HG02943 (cell line): Measurements from ENCODE around the gene IFT43.

Experiments
- ATAC-seq: cut with Tn5 transposase; IDR thresholded peaks from one replicate; pipeline ENCODE4 v1.9.1; 2021; ENCODE audit warnings: mild to moderate bottlenecking, low read depth, moderate library complexity; ENCODE audit not compliant: unreplicated experiment

IFT43 gene

GRCh38 chr14:76067536-76067935 is 82.0 kb downstream of the IFT43 start:
- ATAC-seq = no peak

GRCh38 chr14:76073717-76074116 is 88.2 kb downstream of the IFT43 start:
- ATAC-seq = no peak

DNA sequence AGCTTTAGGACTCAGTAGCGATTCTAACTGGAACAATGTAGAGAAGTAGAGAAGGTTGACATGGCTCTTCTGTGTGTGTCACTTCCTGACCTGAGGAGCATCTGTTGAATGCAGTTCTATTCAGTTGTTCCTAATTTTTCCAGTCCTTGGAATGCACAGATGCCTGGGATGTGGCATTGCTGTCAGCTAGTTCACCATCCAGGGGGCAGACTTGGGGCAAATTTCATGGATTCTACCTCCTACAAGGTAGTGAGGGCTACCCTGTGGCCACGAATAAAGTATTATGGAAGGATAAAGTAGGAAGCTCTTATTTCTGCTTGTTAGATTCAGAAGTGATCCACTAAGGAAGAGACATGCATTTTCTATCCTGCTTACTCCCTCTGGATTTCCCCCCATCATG is 91.8 kb downstream of the IFT43 start:
- no peak for ATAC-seq

DNA sequence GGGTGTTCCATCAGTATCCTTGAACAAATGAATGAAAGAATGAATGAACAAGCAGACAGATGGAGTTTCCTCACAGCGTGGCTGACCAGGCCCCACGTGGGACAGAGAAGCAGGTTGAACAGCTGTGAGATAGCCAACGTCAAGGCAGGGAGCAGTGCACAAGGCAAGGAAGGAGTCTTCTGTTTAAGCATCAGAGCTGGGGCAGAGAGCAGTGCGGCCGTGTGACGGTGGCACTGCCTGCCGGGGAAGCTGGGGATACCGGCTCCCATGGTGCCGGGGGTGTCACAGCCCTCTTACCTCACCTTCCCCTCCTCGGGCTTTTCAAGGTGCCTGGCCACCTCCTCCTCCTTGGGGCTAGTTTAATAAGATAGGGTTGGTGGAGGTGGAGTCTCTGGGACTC is 92.9 kb downstream of the IFT43 start:
- ATAC-seq = no peak

DNA sequence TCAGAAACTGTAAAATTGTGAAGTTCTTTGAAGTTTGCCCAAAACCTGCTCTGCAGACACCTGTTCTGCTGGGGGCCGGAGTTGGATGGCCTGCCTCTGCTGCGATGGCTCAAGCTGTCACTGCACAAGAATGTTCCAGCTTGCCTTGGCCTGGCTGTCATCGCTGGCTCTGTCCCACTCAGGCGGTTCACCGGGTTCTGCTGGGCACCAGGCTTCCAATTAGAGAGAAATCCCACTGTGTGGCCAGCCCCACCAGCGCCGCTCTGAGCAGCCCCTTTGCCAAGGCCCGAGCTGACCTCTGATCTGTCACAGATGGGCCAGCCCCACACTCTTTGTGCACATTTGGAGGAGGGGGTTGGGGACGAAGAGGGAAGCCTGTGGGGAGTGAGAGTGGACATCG is 94.5 kb downstream of the IFT43 start:
- no peak for ATAC-seq

DNA sequence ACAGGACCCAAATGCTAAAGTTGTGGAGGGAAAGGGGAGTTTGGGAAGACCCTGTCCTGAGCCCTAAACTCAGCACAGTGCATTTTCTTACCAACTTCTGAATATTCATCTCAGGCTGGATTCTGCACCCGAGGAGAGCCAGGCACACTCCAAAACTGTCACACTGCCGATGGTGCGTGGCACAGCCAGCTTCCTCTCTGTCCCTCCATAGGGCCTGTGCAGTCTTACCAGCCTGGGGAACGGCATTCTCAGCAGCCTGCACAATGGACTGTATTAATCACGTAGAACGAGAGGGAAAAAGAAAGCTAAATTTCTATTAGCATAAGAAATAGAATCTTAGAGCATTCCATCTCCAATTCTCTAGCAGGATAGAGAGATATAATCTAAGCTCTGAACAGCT is 94.9 kb downstream of the IFT43 start:
- no peak for ATAC-seq

DNA sequence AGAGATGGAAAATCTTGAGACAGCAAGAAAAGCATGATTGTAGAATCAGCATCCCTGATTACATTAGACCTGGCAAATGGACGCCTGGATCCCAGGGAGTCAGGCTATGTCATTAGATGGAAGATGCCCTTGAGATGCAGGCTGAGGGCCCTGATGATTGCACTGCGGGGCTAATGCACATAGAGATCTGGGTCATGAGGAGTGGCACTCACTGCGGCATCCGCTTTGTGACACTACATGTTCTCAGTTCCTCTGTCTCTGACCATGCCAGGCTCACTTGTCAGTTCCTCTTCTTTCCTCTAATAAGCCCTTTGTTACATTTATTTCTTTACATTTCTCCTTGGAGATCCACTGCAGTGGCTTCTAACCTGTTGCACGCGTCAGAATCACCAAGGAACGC is 96.1 kb downstream of the IFT43 start:
- ATAC-seq = no peak

DNA sequence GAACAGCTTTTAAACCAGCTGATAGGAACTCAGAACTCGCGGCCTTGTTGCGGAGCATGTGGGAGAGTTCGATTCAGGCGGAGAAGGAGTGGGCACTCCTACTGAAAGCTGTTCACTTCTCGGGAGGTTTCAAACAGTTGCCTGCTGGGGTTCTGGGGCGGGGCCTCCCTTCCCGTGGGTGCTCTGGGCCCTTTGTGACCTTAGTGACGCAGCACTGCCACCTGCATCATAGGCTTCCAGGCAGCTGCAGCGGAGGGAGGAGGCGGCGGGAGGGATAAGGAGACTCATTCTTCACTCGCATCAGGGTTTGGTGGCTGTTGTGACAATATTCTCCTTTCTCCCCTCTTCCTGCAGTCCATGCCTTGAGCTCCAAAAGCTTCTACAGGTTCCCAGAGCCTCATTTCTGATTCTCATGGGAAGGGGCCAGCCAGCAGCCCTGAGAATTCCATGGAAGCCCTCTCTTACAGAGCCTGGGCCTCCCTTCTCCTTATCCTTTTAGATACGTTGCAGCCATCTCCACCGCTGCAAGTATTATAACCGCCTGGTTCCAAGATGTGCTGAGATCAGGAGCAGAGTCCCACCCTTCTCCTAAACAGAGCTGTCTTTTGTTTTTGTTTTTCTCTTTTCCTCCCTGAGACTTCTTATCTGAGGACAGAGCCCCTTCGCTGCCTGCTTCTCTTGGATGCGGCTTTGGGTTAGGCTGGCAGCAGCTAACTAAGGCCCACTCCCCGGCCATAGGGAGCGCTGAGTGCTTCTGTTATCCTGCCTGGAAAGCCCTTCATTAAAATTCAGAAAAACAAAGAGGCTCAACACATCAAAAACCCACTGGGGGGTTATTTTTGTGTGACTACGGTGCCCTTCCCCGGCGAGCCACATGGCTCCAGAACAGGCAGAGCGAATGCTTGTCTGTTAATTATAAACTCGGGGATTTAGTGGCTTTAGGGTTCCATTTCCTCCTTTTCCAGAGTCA is 98.5 kb downstream of the IFT43 start:
- ATAC-seq = no peak

DNA sequence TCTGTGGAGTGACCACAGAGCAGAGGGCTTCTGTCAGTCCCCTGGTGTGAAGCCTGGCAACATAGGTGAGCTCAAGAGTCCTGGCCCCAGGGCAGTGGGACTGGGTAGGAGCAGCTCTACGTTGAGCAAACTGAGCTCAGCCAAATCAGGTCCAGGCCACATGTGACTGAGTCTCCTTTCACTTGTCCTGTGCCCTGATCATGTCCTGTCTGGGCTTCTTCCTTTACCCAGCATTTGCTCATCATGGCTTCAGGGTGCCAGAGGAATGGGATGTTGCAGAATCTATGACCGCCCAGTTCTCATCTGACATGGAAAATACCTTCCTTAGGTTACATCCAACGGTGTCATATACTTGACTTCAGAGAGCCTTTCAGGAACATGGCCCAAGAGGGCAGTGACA is 99.8 kb downstream of the IFT43 start:
- no peak for ATAC-seq

DNA sequence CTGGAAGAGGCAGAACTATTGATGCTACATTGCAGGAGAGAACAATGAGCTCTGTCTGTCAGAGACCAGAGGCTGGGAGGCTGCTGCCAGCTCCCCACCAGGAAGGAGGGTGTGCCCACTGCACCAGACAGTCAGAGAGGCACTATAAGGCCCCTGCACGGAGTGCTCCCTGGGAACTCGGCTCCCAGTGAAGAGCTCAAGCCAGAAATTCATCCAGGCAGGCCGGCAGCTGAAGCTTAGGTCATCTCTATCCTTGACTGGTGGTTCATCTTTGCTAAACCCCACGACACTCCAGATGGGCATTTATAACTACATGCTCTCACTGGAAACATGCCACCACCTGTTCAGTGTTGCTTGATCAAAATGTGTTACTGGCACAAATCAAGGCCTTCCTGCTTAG is 101.1 kb downstream of the IFT43 start:
- ATAC-seq = no peak

GRCh38 chr14:76088326-76088725 is 102.8 kb downstream of the IFT43 start:
- no peak for ATAC-seq

- no peak for ATAC-seq
These were observed 103.4 kb downstream of the IFT43 start for GRCh38 chr14:76088771-76089571.

DNA sequence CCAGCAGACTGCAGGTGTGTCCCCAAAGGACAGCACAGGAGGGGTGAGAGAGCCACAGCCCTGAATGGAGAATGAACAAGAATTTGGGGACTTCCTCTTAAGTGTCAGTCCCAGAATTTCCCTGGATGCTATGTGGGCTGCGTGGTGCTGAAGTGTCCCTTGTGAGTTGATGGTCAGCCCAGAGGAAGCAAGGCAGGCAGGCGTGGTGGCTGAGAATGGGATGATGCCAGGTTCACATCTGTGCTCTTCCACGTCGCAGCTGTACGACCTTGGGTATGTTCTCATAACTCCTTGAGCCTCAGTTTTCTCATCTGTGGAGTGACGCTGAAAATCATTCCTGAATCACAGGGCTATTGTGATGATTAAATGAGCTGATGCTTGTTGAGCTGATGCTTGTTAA is 104.0 kb downstream of the IFT43 start:
- ATAC-seq = no peak

DNA sequence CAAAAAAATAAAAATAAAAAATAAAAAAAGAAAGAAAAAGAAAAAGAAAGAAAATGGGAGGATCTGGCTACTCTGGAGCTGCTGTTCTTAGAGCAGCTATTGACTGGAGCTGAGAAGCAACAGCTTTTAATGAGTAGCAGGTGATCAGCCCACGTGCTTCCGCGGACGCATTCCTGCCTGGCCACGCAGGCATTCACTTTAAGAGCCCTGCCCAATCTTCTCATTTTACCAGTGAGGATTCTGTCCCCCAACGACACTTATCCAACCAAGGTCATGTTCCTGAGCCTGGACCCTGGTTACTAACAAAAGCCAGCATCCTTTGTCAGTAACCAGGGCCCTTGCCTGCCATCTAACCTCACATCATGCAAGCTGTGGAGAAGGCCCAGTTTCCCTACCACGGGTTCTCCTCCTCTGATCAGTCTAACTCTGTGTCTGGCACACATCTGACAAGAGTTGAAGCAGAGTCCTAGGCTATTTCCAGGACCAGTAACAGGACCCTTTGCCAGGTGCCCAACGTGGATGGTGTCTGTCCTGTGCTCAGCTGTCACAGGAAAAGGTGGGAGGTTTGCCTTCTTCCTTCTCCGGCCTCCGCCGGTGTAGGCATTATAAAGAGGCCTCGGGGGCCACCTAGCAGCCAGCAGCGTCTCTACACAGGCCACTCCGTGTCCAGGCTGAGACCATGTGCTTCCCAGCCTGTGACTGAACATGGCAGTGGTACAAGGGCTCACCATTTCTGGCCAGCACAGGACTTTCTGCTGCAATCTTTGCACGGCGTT is 105.2 kb downstream of the IFT43 start:
- ATAC-seq = no peak

GRCh38 chr14:76093077-76093476 is 107.5 kb downstream of the IFT43 start:
- no peak for ATAC-seq

DNA sequence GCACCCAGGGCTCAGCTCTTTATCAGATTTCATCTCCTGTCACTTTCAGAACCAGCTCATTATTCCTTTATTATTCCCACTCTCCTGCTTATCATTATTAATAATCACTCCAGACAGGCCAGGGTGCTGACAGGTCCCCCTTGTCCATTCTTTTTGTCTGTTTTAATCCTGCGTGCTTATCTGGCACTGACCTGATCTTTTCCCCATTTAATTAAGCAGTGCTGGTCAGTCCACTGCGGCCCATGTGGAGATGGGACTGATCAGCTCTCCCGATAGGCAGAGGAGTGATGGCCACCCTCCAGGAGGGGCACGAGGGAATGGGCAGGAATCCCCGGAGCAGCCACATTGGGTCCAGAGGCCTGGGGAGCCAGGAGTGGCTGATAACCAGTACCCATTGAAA is 110.7 kb downstream of the IFT43 start:
- no peak for ATAC-seq

GRCh38 chr14:76097547-76097946 is 112.0 kb downstream of the IFT43 start:
- no peak for ATAC-seq

GRCh38 chr14:76098047-76098446 is 112.5 kb downstream of the IFT43 start:
- no peak for ATAC-seq

- ATAC-seq = no peak
These were observed 113.5 kb downstream of the IFT43 start for GRCh38 chr14:76098916-76099675.

DNA sequence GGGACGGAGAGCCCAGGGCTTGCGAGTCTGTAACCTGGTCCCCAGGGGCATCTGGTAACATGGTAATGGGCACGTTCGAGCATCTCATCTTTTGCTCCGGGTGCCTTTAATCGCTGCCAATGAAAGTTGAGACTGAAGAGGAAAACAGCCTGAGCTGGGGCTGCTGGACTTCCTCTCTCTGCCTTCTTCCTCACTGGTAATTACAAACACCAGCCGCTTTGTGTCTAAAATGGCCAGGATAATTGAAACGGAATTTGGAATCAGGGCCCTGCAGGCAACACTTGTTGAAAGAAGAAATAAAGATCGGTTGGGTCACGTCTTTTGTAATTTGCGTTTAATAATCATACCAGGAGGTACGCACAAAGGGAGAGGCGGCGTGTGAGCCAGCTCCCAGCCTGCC is 114.7 kb downstream of the IFT43 start:
- ATAC-seq = no peak
